ENCODE measurements around the gene USP2.

Gene USP2

DNA sequence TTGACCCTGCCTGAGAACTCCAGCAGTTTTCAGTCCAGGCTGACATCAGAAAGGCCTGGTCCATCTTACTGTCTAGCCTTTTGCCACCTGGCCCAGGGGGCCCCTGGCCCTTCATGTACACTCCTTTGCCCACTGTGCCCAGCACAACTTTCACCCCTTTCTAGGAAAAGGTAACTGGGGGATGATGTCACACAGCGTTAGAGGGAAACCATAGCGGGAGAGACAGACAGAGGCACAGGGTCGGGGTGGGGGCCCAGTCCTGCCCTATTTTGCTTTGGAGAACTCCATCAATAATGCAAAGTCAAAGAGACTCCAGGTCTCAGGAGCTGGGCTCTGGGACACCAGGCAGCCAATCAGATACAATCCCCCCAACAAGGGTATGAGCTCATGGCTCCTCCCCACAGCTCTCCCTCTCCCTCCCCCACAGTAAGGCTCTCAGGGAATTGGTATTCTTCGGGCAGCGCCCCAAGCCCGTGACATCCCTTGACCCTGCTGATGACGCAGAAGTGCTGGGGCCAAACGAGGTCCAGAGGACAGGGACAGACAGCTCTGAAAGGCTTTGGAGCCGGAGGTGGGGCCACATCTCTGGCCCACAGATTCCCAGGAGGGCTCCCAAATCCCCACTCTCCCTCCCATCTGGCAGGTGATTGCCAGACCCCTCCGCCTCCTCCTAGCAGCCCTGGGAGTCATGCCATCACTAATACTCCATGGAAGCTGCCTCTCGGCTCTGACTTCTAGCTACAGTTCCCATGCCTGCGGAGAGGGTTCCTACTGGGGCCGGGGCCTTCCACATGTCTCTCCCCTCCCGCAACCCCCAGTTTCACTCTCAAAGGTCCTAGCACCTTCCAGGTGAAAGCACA is 5.9 kb downstream of the USP2 start:
- DNase-seq, result no peak

GRCh38 chr11:119374632-119375336 is 6.7 kb downstream of the USP2 start:
- no peak for DNase-seq

- DNase-seq, result peak; percentile 66
These were observed 7.4 kb downstream of the USP2 start for GRCh38 chr11:119373921-119374631.

DNA sequence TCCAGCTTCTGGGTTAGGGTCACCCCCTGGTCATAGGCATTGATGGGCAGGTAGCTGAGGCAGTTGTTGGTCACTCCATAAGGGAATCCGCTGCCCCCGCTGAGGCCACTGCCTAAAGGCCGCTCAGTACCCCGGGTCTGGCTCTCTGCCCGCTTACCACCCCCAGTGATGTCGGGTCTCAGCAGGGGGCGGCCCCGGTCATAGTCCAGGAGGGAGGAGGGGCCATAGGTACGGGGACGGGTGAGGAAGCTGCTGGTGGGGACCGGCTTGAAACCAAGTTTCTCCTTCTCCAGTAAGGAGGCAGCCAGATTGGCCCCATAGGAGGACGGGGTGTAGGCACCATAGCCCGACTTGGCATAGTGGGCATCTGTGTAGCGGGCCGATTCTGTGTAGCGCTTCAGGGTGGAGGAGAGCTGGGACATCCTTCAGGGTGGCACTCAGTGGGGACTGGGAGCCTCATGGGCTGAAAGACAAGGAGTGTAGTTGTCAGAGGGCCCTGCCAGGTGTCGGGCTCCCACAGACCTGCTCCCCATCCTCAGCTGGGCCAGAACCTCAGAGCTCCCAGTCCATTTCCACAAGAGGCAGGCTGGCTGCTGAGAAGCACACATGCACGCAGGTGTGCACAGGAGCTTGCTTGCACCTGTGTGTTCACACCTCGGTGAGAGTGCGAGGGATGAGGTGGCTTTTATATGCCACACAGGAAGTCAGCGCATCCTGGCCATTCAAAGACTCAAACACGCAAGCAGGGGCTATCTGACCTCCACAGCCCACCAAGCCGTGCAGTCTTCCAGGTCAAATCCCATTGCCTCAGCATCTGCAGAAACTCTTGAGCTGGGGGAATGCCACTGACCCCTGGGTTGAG is 8.2 kb downstream of the USP2 start:
- DNase-seq, result no peak

- no peak for DNase-seq
These were observed 9.0 kb downstream of the USP2 start for GRCh38 chr11:119372260-119373058.

DNA sequence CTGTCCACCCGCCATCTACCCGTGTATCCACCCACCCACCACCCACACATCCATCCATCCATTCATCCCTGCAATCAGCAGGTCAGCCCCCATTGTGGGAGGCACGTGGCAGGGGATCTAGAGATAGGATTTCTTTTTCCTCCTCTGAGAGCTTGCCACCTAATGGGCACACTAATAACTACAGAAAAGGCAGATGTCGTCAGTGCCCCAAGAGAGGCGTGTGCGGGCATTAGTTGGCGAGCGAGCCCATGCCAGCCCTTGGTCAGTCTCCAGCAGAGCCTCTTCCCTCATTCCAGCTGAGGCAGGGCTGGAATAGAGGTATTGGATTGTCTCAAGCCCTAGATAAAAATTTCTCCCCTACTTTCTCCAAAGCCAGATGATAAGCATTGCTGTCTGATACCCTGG is 9.7 kb downstream of the USP2 start:
- peak; percentile 29 for DNase-seq

DNA sequence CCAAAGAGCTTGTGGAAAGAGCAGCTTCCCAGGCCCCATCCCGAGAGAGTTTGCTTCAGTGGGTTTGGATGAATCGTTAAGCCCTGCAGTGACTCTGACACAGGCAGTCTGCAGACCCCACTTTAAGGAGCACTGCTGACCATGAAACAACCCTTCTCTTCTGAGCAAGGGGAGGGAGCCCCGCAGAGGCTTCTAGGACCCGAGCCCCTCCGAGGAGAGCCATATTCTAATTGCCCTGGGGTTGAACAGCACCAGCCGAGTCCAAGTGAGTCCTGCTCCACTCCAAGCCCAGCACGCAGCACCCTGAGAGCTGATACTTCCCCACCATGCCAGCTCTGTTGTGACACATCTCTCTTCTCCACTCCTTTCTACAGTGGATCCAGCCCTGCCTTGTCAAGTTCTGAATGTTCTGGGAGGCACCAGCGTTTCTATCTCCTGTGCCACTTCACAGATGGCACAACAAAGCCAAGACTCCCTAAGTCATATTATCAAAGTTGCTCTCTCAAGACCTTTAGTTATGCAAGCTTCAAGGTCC is 10.4 kb downstream of the USP2 start:
- DNase-seq, result no peak

DNA sequence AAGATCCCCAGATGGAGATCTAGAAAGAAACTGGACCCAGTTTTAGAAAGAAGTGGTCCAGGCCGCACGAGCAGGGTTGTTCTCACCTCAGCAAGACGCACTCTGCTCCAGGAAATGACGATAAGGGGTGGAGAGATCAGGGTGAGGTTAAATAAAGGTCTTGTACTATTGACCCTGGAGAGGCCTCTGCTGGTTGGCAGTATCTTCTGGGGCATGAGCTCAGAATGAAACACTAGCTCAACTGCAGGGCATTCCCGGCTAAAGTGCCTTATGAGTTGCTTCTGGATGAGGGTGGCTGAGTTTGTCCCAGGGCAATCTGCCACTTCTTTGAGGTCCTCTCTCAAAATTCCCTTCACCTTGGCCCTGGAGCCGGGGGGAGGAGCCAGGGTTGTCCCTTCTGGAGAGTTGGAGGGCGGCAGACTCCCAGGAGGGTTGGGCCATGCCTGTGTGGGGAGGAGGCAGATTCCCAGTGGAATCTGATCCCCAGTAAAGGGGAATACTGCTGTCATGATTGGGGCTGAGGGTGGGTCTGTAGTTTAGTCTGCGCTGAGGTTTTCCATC is 10.9 kb downstream of the USP2 start:
- DNase-seq, result no peak

DNA sequence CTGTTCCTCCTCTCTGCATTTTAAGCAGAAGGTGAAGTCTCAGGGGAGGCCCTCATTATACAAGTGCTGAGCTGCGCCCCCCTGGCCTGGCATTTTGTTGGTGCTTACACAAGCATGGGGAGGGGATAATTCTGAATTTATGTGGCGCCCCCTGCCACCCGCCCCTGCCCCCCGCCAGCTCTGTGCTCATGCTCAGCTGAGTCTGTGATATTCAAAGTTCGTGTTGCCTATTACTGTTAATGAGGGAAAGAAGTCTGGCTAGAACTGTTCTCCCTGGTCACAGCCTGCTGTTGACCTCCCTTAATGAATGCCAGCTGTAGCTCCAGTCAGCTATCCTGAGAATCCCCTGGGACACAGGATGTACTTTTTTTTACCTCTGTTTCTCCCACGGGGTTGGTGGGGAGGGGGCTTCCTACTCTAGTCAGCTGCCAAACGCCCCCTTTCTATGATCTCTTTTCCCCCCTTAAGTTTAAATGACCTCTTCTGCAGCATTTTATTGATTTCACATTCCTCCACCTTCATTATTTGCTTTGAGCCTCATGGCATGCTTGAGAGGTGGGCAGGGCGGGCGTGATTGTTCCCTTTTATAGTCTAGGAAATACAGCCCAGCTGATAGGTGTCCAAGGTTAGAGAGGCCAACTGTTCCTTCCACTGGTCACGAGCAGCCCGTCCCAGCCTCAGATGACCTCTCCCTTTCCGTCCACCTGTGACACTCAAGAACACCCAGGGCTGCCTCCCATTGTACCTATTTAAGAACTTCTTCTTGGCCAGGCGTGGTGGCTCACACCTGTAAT is 12.2 kb downstream of the USP2 start:
- DNase-seq, result no peak

DNA sequence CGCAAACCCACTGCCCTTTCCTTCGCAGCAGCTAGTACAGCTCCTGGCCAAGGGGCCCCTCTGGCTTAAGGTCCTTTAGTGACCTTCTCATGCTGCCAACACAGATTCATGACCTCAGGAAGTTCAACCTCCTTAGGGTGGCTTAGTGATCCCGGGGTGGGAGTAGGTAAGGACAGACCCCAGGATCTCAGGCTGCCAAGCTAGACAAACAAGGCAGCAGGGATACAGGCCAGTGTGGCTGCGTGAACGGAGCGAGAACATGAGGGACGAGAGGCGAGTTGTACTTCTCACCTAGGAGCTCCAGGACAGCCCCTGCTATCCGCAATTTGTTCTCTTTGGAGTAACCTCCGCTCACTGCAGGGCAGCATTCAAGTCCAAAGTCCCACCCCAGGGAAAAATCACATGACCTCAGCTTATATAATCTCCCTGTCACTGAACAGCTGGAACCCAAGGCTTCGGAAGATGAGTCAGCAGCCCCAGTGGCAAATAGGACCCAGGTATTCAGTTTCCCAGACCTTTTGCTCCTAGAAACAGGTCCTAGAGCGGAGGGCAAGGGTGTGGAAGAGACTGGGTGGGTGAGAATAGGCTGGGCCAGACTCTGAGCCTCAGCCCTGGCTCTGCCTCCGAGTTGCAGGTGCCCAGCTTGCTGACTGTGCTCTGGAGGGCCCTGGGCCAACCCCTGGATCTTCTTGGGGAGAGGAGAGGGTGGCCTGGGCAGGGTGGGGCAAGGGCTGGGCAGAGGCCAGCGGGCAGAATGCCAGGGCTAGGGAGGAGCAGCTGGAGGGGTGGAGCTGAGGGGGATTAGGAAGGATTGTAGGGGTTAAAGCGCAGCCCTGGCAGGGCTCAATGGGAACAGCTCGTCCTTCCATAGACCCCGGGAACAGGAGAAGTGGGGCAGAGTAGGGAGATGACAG is 13.1 kb downstream of the USP2 start:
- no peak for DNase-seq

DNA sequence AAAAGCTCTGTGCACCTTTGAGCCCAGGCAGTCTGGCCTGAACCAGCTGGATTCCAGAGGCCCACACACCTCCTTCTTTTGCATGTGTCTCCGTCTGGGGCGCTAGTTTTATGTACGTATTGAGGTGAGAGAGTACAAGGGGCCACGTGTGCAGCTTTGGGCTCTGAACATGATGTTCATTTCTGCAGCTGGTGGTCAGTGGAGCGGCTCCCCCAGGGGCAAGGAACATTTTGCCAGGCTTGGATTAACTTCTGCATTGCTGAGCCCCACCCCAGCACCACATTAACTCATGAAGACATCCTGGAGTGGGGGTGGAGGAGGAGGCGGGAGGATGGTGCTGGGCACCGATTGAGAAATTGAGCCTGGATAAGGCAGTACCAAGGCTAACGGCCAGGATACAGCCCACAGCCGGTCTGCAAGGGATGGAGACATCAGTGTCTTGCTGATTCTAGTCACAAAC is 13.8 kb downstream of the USP2 start:
- DNase-seq, result peak; percentile 24

DNA sequence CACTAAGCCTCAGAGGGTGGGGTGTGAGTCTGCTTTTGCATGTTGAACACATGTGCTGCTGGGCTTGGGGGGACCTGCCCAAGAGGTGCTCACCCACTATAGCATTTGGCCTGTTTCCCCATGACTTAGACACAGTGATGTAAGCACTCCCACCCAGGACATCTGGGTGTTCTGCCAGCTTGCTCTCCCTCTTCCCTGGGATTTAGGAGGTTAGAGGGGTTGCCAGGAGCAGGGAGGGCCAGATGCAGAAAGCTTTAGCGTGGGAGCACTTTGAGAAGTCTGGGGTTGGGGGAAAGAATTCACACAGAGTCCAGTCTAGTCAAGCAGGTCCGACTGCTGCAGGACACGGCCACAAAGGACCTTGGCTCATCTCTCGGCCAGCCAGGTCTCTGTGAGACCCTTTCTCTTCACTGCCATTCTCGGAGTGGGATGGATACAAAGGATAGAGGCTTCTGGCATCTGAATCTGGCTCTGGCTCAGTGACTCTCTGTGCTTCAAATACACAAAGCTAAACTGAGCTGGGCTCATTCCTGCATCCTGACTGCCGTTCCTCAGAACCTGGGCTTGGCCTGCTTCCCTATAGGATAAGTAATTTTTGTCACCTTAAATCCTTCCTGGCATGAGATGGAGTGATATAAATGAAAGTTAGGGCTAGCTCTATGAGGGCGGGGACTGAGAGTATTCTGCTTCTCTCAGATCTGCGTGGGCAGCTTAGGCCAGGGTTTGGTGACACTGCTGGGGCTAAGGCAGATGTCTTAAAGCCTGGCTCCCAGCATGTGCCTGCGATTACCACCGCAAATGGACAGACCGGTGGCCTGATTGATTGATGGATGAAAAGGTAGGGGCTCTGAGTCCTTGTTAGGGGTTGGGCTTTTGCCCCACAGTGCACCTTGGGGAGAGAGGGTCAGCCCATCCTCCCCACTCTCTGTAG is 14.5 kb downstream of the USP2 start:
- DNase-seq, result no peak

- peak; percentile 49 for DNase-seq
These were observed 16.4 kb downstream of the USP2 start for GRCh38 chr11:119365071-119365591.

GRCh38 chr11:119363851-119364590 is 17.5 kb downstream of the USP2 start:
- peak; percentile 65 for DNase-seq

DNA sequence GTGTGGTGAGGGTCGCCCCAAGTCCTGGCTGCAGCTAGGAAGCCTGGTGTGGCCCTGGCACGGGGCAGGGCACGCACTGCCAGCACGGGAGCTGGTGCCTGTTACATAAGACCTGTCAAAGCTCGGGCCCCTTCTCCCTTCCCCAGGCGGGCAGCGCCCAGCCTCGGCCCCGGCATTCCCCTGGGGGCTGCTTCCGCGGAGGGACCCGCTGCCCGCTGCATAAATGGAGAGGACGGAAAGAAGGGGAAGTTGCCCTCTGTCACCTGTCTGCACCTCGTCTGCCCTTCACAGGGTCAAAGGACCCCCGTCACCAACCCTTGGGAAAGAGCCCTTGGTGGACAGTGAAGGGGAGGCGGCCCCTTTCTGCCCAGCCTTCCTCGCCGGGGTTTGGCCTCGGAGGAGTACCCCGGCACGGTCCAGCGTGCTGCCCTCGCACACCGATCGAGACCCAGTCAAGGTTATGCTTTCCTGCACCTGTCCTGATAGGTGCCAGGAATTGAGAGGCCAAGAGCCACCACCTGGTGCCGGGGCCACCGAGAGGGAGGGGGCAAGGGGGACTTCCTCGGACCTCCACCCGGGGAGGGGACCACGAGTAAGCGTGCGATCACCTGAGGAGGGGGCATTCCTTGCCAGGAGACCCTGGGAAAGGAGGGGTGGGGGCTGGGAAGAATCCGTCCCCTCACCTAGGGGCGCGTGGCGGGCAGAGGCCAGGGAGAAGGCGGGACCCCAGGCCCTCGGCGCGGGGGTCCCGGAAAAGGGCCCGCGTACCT is 18.2 kb downstream of the USP2 start:
- no peak for DNase-seq

GRCh38 chr11:119362741-119363080 is 18.8 kb downstream of the USP2 start:
- no peak for DNase-seq

Data from inflammatory macrophage treated with lipopolysaccharide for 4 hours (primary cell).